ENCODE data around the gene FAM83D. TPM values are rescaled to one million over a fixed set of nuclear protein-coding genes. Genes with fewer than 3 reads are reported as not detected.
A peak's percentile ranks its signal among the peaks of the same experiment; 100 is the strongest.

Gene FAM83D
- total RNA-seq, 1 donor from 2014 or later, result 73.9 TPM

- Histone ChIP-seq H3K79me2 (ENCODE audit: low read depth) (peaks cover 100% of the 10 kb centered on the region), H3K27ac (no peak overlapping the region), H3K4me1 (peaks cover 32% of the 10 kb centered on the region), H3K27me3 (no peaks in the 10 kb centered on the region), H2AFZ (replicated peaks) (no peak overlapping the region), H4K20me1 (ENCODE audit: low read depth) (peaks cover 100% of the 10 kb centered on the region), H3K4me2 (peak overlapping the region; percentile 52), H3K4me3 (no peak overlapping the region), H3K9me3 (ENCODE audit: low read depth) (no peaks in the 10 kb centered on the region), H3F3A (ENCODE audit: low read depth) (peaks cover 4% of the 10 kb centered on the region), H3K9ac (no peak overlapping the region), H3K36me3 (no peaks in the 10 kb centered on the region)
- H3K36me3 Mint-ChIP-seq, result peaks cover 29% of the 10 kb centered on the region
- peaks cover 4% of the 10 kb centered on the region for H3K27me3 Mint-ChIP-seq (ENCODE audit: insufficient read depth, low read depth)
- H3K9me3 Mint-ChIP-seq, result no peaks in the 10 kb centered on the region
- DNase-seq (ENCODE audit: low spot score), result no peak
- no peak overlapping the region for H3K27ac Mint-ChIP-seq
- TF ChIP-seq, protein P1, sequence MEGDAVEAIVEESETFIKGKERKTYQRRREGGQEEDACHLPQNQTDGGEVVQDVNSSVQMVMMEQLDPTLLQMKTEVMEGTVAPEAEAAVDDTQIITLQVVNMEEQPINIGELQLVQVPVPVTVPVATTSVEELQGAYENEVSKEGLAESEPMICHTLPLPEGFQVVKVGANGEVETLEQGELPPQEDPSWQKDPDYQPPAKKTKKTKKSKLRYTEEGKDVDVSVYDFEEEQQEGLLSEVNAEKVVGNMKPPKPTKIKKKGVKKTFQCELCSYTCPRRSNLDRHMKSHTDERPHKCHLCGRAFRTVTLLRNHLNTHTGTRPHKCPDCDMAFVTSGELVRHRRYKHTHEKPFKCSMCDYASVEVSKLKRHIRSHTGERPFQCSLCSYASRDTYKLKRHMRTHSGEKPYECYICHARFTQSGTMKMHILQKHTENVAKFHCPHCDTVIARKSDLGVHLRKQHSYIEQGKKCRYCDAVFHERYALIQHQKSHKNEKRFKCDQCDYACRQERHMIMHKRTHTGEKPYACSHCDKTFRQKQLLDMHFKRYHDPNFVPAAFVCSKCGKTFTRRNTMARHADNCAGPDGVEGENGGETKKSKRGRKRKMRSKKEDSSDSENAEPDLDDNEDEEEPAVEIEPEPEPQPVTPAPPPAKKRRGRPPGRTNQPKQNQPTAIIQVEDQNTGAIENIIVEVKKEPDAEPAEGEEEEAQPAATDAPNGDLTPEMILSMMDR (IDR thresholded peaks at IDR 0.05), result no peak
- TF ChIP-seq EZH2phosphoT487 (IDR thresholded peaks at IDR 0.05) (no peak), EZH2 (IDR thresholded peaks at IDR 0.05) (no peak)
- H3K4me3 Mint-ChIP-seq, result no peak overlapping the region
- peaks cover 33% of the 10 kb centered on the region for H3K4me1 Mint-ChIP-seq
These were observed 6.4 kb downstream of the FAM83D start for GRCh38 chr20:38932457-38933120.

DNA sequence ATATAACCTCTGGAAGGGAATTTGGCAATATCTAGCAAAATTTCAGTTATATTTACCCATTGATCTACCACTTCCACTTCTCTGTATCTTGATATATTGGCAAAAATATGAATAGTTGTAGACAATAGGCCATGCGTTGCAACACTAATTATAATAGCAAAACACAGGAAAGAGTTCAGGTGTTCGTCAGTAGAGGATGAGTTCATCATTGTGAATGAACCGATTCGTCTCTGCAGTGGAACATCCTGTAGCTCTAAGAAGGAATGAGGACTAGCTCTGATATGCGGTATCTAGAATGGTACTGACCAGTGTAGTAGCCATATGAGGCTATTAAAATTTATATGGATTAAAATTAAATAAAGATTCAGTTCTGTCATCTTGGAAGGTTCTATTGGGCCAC, 8.3 kb downstream of the FAM83D start:
- H3F3A ChIP-seq (ENCODE audit: low read depth), result peaks cover 8% of the 10 kb centered on the region
- TF ChIP-seq EZH2 (IDR thresholded peaks at IDR 0.05) (no peak), EZH2phosphoT487 (IDR thresholded peaks at IDR 0.05) (no peak)
- TF ChIP-seq, protein P1 (IDR thresholded peaks at IDR 0.05), result no peak
- H3K79me2 ChIP-seq (ENCODE audit: low read depth), result peaks cover 100% of the 10 kb centered on the region

GRCh38 chr20:38935285-38935684, 9.1 kb downstream of the FAM83D start:
- Histone ChIP-seq H3F3A (ENCODE audit: low read depth) (peaks cover 8% of the 10 kb centered on the region), H3K4me3 (no peak overlapping the region), H4K20me1 (ENCODE audit: low read depth) (peaks cover 100% of the 10 kb centered on the region), H3K79me2 (ENCODE audit: low read depth) (peaks cover 100% of the 10 kb centered on the region), H3K9me3 (ENCODE audit: low read depth) (no peaks in the 10 kb centered on the region), H3K36me3 (no peaks in the 10 kb centered on the region), H3K27ac (no peak overlapping the region), H3K4me2 (no peak overlapping the region), H2AFZ (replicated peaks) (no peak overlapping the region), H3K9ac (no peak overlapping the region), H3K4me1 (peaks cover 44% of the 10 kb centered on the region), H3K27me3 (no peaks in the 10 kb centered on the region)
- Mint-ChIP-seq H3K9me3 (no peaks in the 10 kb centered on the region), H3K27ac (no peak overlapping the region), H3K36me3 (peaks cover 15% of the 10 kb centered on the region), H3K4me1 (peaks cover 28% of the 10 kb centered on the region), H3K4me3 (no peak overlapping the region), H3K27me3 (ENCODE audit: insufficient read depth, low read depth) (peaks cover 2% of the 10 kb centered on the region)
- DNase-seq (ENCODE audit: low spot score), result no peak
- TF ChIP-seq EZH2 (IDR thresholded peaks at IDR 0.05) (no peak), EZH2phosphoT487 (IDR thresholded peaks at IDR 0.05) (no peak)
- TF ChIP-seq, protein P1 (IDR thresholded peaks at IDR 0.05), result no peak

More for the DNA sequence above, 8.3 kb downstream of the FAM83D start:
- Mint-ChIP-seq H3K4me3 (no peak overlapping the region), H3K27ac (no peak overlapping the region), H3K9me3 (no peaks in the 10 kb centered on the region), H3K4me1 (peaks cover 26% of the 10 kb centered on the region), H3K36me3 (peaks cover 21% of the 10 kb centered on the region), H3K27me3 (ENCODE audit: insufficient read depth, low read depth) (peaks cover 2% of the 10 kb centered on the region)
- peaks cover 100% of the 10 kb centered on the region for H4K20me1 ChIP-seq (ENCODE audit: low read depth)
- DNase-seq (ENCODE audit: low spot score), result no peak
- H3K27ac ChIP-seq, result no peak overlapping the region
- no peaks in the 10 kb centered on the region for H3K27me3 ChIP-seq
- H3K36me3 ChIP-seq, result no peaks in the 10 kb centered on the region
- H2AFZ ChIP-seq (replicated peaks), result no peak overlapping the region
- H3K4me3 ChIP-seq, result no peak overlapping the region
- no peaks in the 10 kb centered on the region for H3K9me3 ChIP-seq (ENCODE audit: low read depth)
- H3K4me2 ChIP-seq, result no peak overlapping the region
- H3K9ac ChIP-seq, result no peak overlapping the region
- peaks cover 37% of the 10 kb centered on the region for H3K4me1 ChIP-seq

Measured in neural progenitor cell (in vitro differentiated cells).